Naive thymus-derived CD4-positive, alpha-beta T cell (primary cell): ENCODE results near the gene SIGLEC7. TPM values are rescaled to one million over a fixed set of nuclear protein-coding genes. Genes with fewer than 3 reads are reported as not detected.
A peak's percentile ranks its signal among the peaks of the same experiment; 100 is the strongest.

Experiments
- ATAC-seq: fragments of 150-1000 bp; cut with Tn5 transposase; 2 replicates; pipeline ENCODE4 v1.10.0; 2021; ENCODE audit warnings: mild to moderate bottlenecking, moderate library complexity
- CTCF ChIA-PET: fragments of 350-600 bp; sonication (Branson Sonifier 250); formaldehyde crosslinking; loops from one replicate; lab custom pipeline; 2021; ENCODE audit warnings: antibody characterized with exemption; lab: Charles Lee
- POLR2A ChIA-PET: fragments of 350-600 bp; sonication (Branson Sonifier 250); formaldehyde crosslinking; loops from one replicate; lab custom pipeline; 2021; ENCODE audit warnings: antibody characterized with exemption, inconsistent platforms; lab: Charles Lee
- DNase-seq, 9 donors: peaks; one replicate each; pipeline versions ENCODE4 v3.0.0 to v3.0.0-alpha.2; 2020 to 2022; ENCODE audit warnings: mixed read lengths in 1 of 9
- H3K27ac ChIP-seq: one replicate; pipeline ENCODE4 v1.7.0; 2013; ENCODE audit warnings: mild to moderate bottlenecking, low read depth, low read length, moderate library complexity
- H3K27me3 ChIP-seq, 2 donors: one replicate each; pipeline ENCODE4 v1.7.0; 2013; ENCODE audit warnings: low read length in 2 of 2, mild to moderate bottlenecking in 2 of 2, moderate library complexity in 2 of 2; ENCODE audit not compliant: control insufficient read depth in 2 of 2, insufficient read depth in 2 of 2
- H3K36me3 ChIP-seq, 3 experiments: 1 replicate in 2 of 3; 2 replicates in 1 of 3; pipeline ENCODE4 v1.7.0; 2013; ENCODE audit warnings: low read length in 3 of 3, mild to moderate bottlenecking in 3 of 3, moderate library complexity in 1 of 3; ENCODE audit not compliant: insufficient read depth in 3 of 3, control insufficient read depth in 2 of 3
- H3K4me1 ChIP-seq, 2 donors: one replicate each; pipeline ENCODE4 v1.7.0; 2013; ENCODE audit warnings: low read length in 2 of 2, mild to moderate bottlenecking in 2 of 2, moderate library complexity in 1 of 2; ENCODE audit not compliant: control insufficient read depth in 2 of 2, insufficient read depth in 2 of 2
- H3K4me3 ChIP-seq: 2 replicates; pipeline ENCODE4 v1.7.0; 2013; ENCODE audit warnings: mild to moderate bottlenecking, low read length
- H3K9me3 ChIP-seq, 3 experiments: 1 replicate in 2 of 3; 2 replicates in 1 of 3; pipeline ENCODE4 v1.7.0; 2013; ENCODE audit warnings: low read length in 3 of 3; ENCODE audit not compliant: control insufficient read depth in 2 of 3
- H3K27ac Mint-ChIP-seq, 9 donors: one replicate each; pipeline ENCODE4 v1.8.0; 2020 to 2022; ENCODE audit warnings: mixed read lengths in 9 of 9, mild to moderate bottlenecking in 8 of 9, moderate library complexity in 5 of 9, inconsistent platforms in 2 of 9
- H3K27me3 Mint-ChIP-seq, 5 donors: one replicate each; pipeline ENCODE4 v1.8.0; 2021 to 2022; ENCODE audit warnings: mixed read lengths in 5 of 5, mild to moderate bottlenecking in 1 of 5
- H3K36me3 Mint-ChIP-seq, 5 donors: one replicate each; pipeline ENCODE4 v1.8.0; 2020 to 2022; ENCODE audit warnings: mixed read lengths in 5 of 5, mild to moderate bottlenecking in 3 of 5, inconsistent platforms in 1 of 5
- H3K4me1 Mint-ChIP-seq, 7 donors: one replicate each; pipeline ENCODE4 v1.8.0; 2020 to 2022; ENCODE audit warnings: mixed read lengths in 7 of 7, mild to moderate bottlenecking in 3 of 7, inconsistent platforms in 1 of 7
- H3K4me3 Mint-ChIP-seq, 10 donors: one replicate each; pipeline ENCODE4 v1.8.0; 2020 to 2022; ENCODE audit warnings: mild to moderate bottlenecking in 10 of 10, mixed read lengths in 10 of 10, moderate library complexity in 6 of 10, inconsistent platforms in 2 of 10
- H3K9me3 Mint-ChIP-seq, 11 donors: one replicate each; pipeline ENCODE4 v1.8.0; 2020 to 2022; ENCODE audit warnings: mixed read lengths in 11 of 11, mild to moderate bottlenecking in 4 of 11, inconsistent platforms in 1 of 11, moderate library complexity in 1 of 11
- intact Hi-C, 2 donors: fragments of 100-400 bp; cut with micrococcal nuclease; formaldehyde crosslinking; loops; one replicate each; pipeline ENCODE4 v1.15.1; 2023
- polyA plus RNA-seq, 2 donors: library from polyadenylated mRNA; unstranded; fragments of 300-500 nt; fragmentation: Illumina TruSeq; gene quantifications; one replicate each; pipeline ENCODE4 v1.2.3, GENCODE V29; 2021
- total RNA-seq, 6 experiments: library from RNA in 5 of 6; stranded (reverse) in 5 of 6; gene quantifications; 1 replicate in 5 of 6; 2 replicates in 1 of 6; pipeline ENCODE4 v1.2.3 and lab custom pipeline; 2021 to 2026

SIGLEC7 gene
- total and polyA plus RNA-seq, 7 experiments from 2014 or later = 0.25 to 10.3 (median 0.68) TPM; not detected in 2

- H3K4me3 Mint-ChIP-seq = peak overlapping the region in 2 of 10 donors; percentile 4 to 19
- intact Hi-C loops = loop anchor here in 1 of 2 donors (2.0 kb wide), 1 partner anchor 13 kb away; no protein-coding TSS in a partner anchor
- CTCF ChIA-PET = interaction anchor here (1.0 kb wide), 1 partner anchor 10 kb away, joined by 3 read pairs; no protein-coding TSS in a partner anchor
Measured at GRCh38 chr19:51119611-51120010, 22.5 kb upstream of the SIGLEC7 start.

DNA sequence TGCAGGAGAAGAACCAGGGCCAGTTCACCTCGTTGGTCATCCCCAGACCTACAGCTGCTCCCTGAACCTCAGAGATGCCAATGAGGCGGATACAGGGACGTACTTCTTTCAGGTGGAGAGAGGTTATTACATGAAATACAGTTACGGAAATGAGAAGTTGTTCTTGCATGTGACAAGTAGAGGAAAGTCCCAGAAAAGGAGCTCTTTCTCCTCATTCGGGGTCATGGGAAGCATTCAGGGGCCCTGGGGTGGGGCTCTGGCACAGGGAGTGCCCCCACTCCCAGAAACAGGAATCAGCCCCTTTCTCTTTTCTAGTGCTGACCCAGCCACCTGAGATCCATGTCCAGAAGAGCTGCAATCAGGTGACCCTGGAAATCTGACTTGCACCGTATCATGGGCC is 21.9 kb upstream of the SIGLEC7 start:
- Histone ChIP-seq H3K9me3 (no peaks in the 10 kb centered on the region), H3K27ac (no peak overlapping the region), H3K4me1 (peaks cover 53 to 76% of the 10 kb centered on the region in 2 donors), H3K27me3 (no peaks in the 10 kb centered on the region), H3K36me3 (no peaks in the 10 kb centered on the region), H3K4me3 (no peak overlapping the region)
- ATAC-seq (no peak), DNase-seq (no peak)
- peaks cover 0 to 5% (median 0%) of the 10 kb centered on the region in 11 donors for H3K9me3 Mint-ChIP-seq
- CTCF ChIA-PET = interaction anchor here (1.0 kb wide), 1 partner anchor 11 kb away, joined by 3 read pairs; no protein-coding TSS in a partner anchor
- intact Hi-C loops = no loop called here
- peaks cover 41 to 62% (median 57%) of the 10 kb centered on the region in 7 donors for H3K4me1 Mint-ChIP-seq
- peaks cover 0 to 7% (median 0%) of the 10 kb centered on the region in 5 donors for H3K27me3 Mint-ChIP-seq
- POLR2A ChIA-PET = interaction anchor here (1.5 to 1.8 kb wide), 2 partner anchors 8 to 10 kb away, joined by 3 to 9 read pairs; no protein-coding TSS in a partner anchor
- H3K4me3 Mint-ChIP-seq = peak overlapping the region in 2 of 10 donors; percentile 4 to 19
- H3K36me3 Mint-ChIP-seq = peaks cover 0 to 2% (median 0%) of the 10 kb centered on the region in 5 donors
- H3K27ac Mint-ChIP-seq = peak overlapping the region in 6 of 9 donors; percentile 50 to 79 (median 66)

More at GRCh38 chr19:51119611-51120010, 22.5 kb upstream of the SIGLEC7 start:
- peaks cover 52 to 76% of the 10 kb centered on the region in 2 donors for H3K4me1 ChIP-seq
- no peaks in the 10 kb centered on the region for H3K9me3 ChIP-seq
- peak overlapping the region in 8 of 9 donors; percentile 21 to 79 (median 54) for H3K27ac Mint-ChIP-seq
- no peak for ATAC-seq
- H3K9me3 Mint-ChIP-seq = peaks cover 0 to 5% (median 0%) of the 10 kb centered on the region in 11 donors
- H3K27me3 Mint-ChIP-seq = peaks cover 0 to 7% (median 0%) of the 10 kb centered on the region in 5 donors
- DNase-seq = no peak
- H3K4me3 ChIP-seq = no peak overlapping the region
- no peak overlapping the region for H3K27ac ChIP-seq
- no peaks in the 10 kb centered on the region for H3K36me3 ChIP-seq
- H3K4me1 Mint-ChIP-seq = peaks cover 42 to 57% (median 55%) of the 10 kb centered on the region in 7 donors
- H3K27me3 ChIP-seq = no peaks in the 10 kb centered on the region
- H3K36me3 Mint-ChIP-seq = peaks cover 0 to 2% (median 0%) of the 10 kb centered on the region in 5 donors
- POLR2A ChIA-PET = interaction anchor here (1.5 to 1.8 kb wide), 2 partner anchors 9 kb away, joined by 3 to 9 read pairs; no protein-coding TSS in a partner anchor

GRCh38 chr19:51121257-51121656 is 20.8 kb upstream of the SIGLEC7 start:
- Mint-ChIP-seq H3K27ac (peak overlapping the region in 8 of 9 donors; percentile 3 to 95 (median 80)), H3K36me3 (peaks cover 0 to 2% (median 0%) of the 10 kb centered on the region in 5 donors), H3K9me3 (peaks cover 0 to 5% (median 0%) of the 10 kb centered on the region in 11 donors), H3K4me1 (peaks cover 39 to 71% (median 61%) of the 10 kb centered on the region in 7 donors), H3K27me3 (peaks cover 0 to 7% (median 0%) of the 10 kb centered on the region in 5 donors), H3K4me3 (peak overlapping the region in 5 of 10 donors; percentile 10 to 67 (median 54))
- ChIA-PET POLR2A (interaction anchor here (1.0 to 1.8 kb wide), 2 partner anchors 11 kb away, joined by 3 to 9 read pairs; no protein-coding TSS in a partner anchor), CTCF (interaction anchor here (0.7 kb wide), 1 partner anchor 1830 kb away, joined by 3 read pairs; no protein-coding TSS in a partner anchor)
- DNase-seq = no peak
- no peak overlapping the region for H3K27ac ChIP-seq
- no peak overlapping the region for H3K4me3 ChIP-seq
- intact Hi-C loops = no loop called here
- no peaks in the 10 kb centered on the region for H3K27me3 ChIP-seq
- no peaks in the 10 kb centered on the region for H3K9me3 ChIP-seq
- peak; percentile 53 for ATAC-seq
- H3K36me3 ChIP-seq = no peaks in the 10 kb centered on the region
- H3K4me1 ChIP-seq = peaks cover 42 to 76% of the 10 kb centered on the region in 2 donors

DNA sequence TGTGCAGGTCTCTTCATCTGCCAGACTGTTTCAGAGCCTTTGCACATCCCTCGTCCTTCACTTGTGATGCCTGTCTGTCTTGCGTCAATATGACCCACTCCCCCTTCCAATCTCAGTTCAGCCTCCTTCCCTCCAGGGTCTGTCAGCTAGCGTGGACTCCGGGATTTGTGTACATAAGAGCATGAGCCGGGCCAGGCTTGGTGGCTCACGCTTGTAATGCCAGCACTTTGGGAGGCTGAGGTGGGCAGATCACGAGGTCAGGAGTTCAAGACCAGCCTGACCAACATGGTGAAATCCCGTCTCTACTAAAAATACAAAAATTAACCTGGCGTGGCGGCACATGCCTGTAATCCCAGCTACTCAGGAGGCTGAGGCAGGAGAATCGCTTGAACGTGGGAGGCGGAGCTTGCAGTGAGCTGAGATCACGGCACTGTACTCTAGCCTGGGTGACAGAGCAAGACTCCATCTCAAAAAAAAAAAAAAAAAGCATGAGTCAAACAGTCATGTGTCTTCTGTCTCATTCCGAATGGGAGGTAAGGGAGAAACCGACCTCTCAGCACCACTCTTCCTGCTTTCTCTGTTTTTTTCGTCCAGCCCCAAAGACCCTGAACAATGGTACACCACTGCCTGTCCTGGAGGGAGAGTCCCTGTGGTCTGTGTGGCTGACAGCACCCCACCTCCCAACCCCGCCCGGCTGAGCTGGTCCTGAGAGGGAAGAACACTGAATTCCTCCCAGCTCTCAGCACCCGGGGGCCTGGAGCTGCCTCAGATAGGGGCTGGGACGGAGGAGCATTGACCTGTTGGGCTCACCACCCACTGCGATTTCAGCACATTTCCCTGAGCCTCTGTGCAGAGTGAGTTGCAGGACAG is 19.8 kb upstream of the SIGLEC7 start:
- intact Hi-C loops = loop anchor here in 1 of 2 donors (2.0 kb wide), 1 partner anchor 36 kb away; no protein-coding TSS in a partner anchor
- peak overlapping the region; percentile 25 to 83 (median 53) for H3K4me3 Mint-ChIP-seq
- peak overlapping the region; percentile 55 for H3K4me3 ChIP-seq
- ATAC-seq = peak; percentile 67
- H3K4me1 Mint-ChIP-seq = peaks cover 47 to 82% (median 72%) of the 10 kb centered on the region in 7 donors
- ChIA-PET CTCF (no interaction called here), POLR2A (interaction anchor here (0.8 to 1.5 kb wide), 4 partner anchors 8 to 13 kb away, joined by 5 to 8 read pairs (median 6); no protein-coding TSS in a partner anchor)
- H3K36me3 ChIP-seq = no peaks in the 10 kb centered on the region
- H3K27me3 Mint-ChIP-seq = peaks cover 0 to 9% (median 0%) of the 10 kb centered on the region in 5 donors
- peaks cover 0 to 2% (median 0%) of the 10 kb centered on the region in 5 donors for H3K36me3 Mint-ChIP-seq
- peak overlapping the region; percentile 49 to 97 (median 89) for H3K27ac Mint-ChIP-seq
- DNase-seq = no peak
- H3K9me3 ChIP-seq = no peaks in the 10 kb centered on the region
- H3K9me3 Mint-ChIP-seq = peaks cover 0 to 5% (median 0%) of the 10 kb centered on the region in 11 donors
- no peak overlapping the region for H3K27ac ChIP-seq
- H3K27me3 ChIP-seq = no peaks in the 10 kb centered on the region
- H3K4me1 ChIP-seq = peaks cover 35 to 76% of the 10 kb centered on the region in 2 donors

DNA sequence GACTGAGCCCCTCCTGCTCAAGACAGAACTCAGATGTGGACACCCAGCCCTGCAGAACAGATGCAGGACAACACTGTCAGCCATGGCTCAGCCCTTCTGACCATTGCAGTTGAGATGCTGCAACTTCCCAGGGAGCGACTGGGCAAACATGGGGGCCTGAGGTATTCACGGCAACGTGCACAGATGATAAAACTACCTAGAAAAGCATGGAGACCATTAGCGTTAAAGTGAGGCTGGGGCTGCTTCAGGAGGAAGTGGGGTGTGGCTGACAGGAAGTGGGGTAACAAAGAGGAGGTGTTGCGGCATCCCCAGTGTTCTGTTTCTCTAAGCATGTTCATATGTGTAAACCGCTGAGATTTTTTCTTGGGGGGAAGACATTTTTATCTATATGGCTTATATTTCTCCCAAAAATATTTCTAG is 18.7 kb upstream of the SIGLEC7 start:
- no peaks in the 10 kb centered on the region for H3K36me3 ChIP-seq
- intact Hi-C loops = loop anchor here in 1 of 2 donors (1.0 to 2.0 kb wide), 3 partner anchors 9 to 35 kb away; partner anchors contain the start of gene CTU1
- no peaks in the 10 kb centered on the region for H3K27me3 ChIP-seq
- peaks cover 0 to 2% (median 0%) of the 10 kb centered on the region in 5 donors for H3K36me3 Mint-ChIP-seq
- ATAC-seq = peak; percentile 77
- peak overlapping the region; percentile 66 for H3K27ac ChIP-seq
- H3K9me3 Mint-ChIP-seq = peaks cover 0 to 5% (median 0%) of the 10 kb centered on the region in 11 donors
- peak overlapping the region; percentile 67 to 87 (median 78) for H3K4me3 Mint-ChIP-seq
- ChIA-PET POLR2A (interaction anchor here (0.7 to 1.5 kb wide), 3 partner anchors 8 to 34 kb away, joined by 3 to 8 read pairs (median 6); no protein-coding TSS in a partner anchor), CTCF (no interaction called here)
- no peaks in the 10 kb centered on the region for H3K9me3 ChIP-seq
- peaks cover 50 to 92% (median 83%) of the 10 kb centered on the region in 7 donors for H3K4me1 Mint-ChIP-seq
- H3K27me3 Mint-ChIP-seq = peaks cover 0 to 7% (median 0%) of the 10 kb centered on the region in 5 donors
- peak in 8 of 9 donors; percentile 35 to 80 (median 73) for DNase-seq
- H3K4me1 ChIP-seq = peaks cover 45 to 85% of the 10 kb centered on the region in 2 donors
- H3K27ac Mint-ChIP-seq = peak overlapping the region; percentile 82 to 97 (median 89)
- H3K4me3 ChIP-seq = peak overlapping the region; percentile 60
